Cardiac fibroblast (primary cell): ENCODE data around the gene PER1.
A peak's percentile ranks its signal among the peaks of the same experiment; 100 is the strongest.

Experiments
- DNase-seq, 2 donors: peaks; one replicate each; pipeline versions ENCODE4 v3.0.0 to v3.0.0-alpha.2; 2010; ENCODE audit warnings: low read depth in 2 of 2
- H3K4me3 ChIP-seq, 2 donors: replicated peaks in 1 of 2; 1 replicate in 1 of 2; 2 replicates in 1 of 2; pipeline ENCODE4 v1.5.1; 2011; ENCODE audit warnings: low read depth in 2 of 2, low read length in 2 of 2, mild to moderate bottlenecking in 2 of 2, moderate library complexity in 1 of 2
- CTCF ChIP-seq: IDR thresholded peaks from one replicate; pipeline ENCODE4 v1.5.1; 2011; ENCODE audit warnings: low read depth, mild to moderate bottlenecking, low read length, inconsistent platforms

PER1 gene

GRCh38 chr17:8187517-8188262 is 35.5 kb upstream of the PER1 start:
- DNase-seq, result peak; percentile 100
- peak overlapping the region; percentile 81 to 83 for H3K4me3 ChIP-seq
- TF ChIP-seq CTCF, result no peak

- DNase-seq, result peak; percentile 97 to 98
- peak overlapping the region; percentile 83 to 88 for H3K4me3 ChIP-seq
- TF ChIP-seq CTCF, result peak; percentile 36
Measured at GRCh38 chr17:8186787-8187516, 34.7 kb upstream of the PER1 start.

GRCh38 chr17:8186446-8186786 is 34.2 kb upstream of the PER1 start:
- no peak for DNase-seq
- peak overlapping the region; percentile 83 to 88 for H3K4me3 ChIP-seq
- no peak for TF ChIP-seq CTCF

GRCh38 chr17:8185582-8186445 is 33.6 kb upstream of the PER1 start:
- H3K4me3 ChIP-seq, result peak overlapping the region; percentile 83 to 88
- DNase-seq, result peak; percentile 78 to 82
- TF ChIP-seq CTCF, result no peak

- H3K4me3 ChIP-seq, result peak overlapping the region; percentile 59 to 76
- no peak for TF ChIP-seq CTCF
- no peak for DNase-seq
Measured at GRCh38 chr17:8176998-8177731, 25.0 kb upstream of the PER1 start.
